HAP-1 (cell line): ENCODE measurements around the gene GDPD5.

ENCODE experiments used
- DNase-seq, 2 experiments: peaks; one replicate each; pipeline ENCODE4 v3.0.0-alpha.2; 2016 to 2020; ENCODE audit warnings: low spot score in 2 of 2
- H3K27me3 ChIP-seq: fragments of 250-450 bp; sonication (Bioruptor Pico); 2 replicates; pipeline ENCODE4 v1.5.1; 2020; ENCODE audit warnings: low read depth, mild to moderate bottlenecking, moderate library complexity
- H3K36me3 ChIP-seq: fragments of 250-450 bp; sonication (Bioruptor Pico); replicated peaks from 2 replicates; pipeline ENCODE4 v1.5.1; 2020; ENCODE audit warnings: mild to moderate bottlenecking
- H3K4me1 ChIP-seq: fragments of 250-450 bp; sonication (Bioruptor Pico); 2 replicates; pipeline ENCODE4 v1.5.1; 2020; ENCODE audit warnings: mild to moderate bottlenecking
- H3K4me3 ChIP-seq: fragments of 250-450 bp; sonication (Bioruptor Pico); 2 replicates; pipeline ENCODE4 v1.5.1; 2020; ENCODE audit warnings: mild to moderate bottlenecking, moderate library complexity
- H3K9me3 ChIP-seq: fragments of 250-450 bp; sonication (Bioruptor Pico); 2 replicates; pipeline ENCODE4 v1.5.1; 2020; ENCODE audit warnings: mild to moderate bottlenecking, moderate library complexity
- in situ Hi-C: fragments of 300-500 bp; cut with MboI; formaldehyde crosslinking; loops from 3 replicates; pipeline ENCODE4 v1.14.3; 2020; ENCODE audit warnings: low sequenced_read_pairs, inconsistent platforms, mixed read lengths

Gene GDPD5

DNA sequence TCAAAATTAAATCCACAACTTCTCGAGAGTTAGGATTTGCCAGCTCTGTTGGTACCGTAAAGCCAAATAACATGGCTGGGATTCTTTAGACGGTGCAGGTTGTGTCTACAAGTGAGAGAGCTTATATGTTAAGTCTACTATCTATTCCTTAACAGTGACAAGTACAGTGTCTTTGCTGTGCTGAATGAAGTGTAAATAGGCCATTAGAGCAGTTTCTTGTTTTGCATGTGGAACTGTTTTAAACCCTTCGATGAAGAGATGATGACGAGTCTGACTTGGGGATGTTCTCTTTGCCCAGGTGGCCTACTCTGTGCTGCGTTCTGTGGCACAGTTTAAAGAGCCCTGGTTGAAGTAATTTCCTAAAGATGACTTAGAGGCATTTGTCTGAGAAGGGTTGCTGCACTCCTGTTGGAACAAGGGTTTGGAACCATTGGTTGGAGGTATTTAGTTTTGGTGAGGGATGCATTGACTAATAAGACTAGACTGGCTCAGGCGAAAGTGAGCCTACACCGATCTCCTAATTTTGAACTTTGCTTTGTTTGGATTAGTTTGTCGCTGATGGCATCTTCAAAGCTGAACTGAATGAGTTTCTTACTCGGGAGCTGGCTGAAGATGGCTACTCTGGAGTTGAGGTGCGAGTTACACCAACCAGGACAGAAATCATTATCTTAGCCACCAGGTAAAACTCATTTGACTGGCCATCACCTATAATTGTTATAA is 125.4 kb downstream of the GDPD5 start:
- in situ Hi-C loops, result no loop called here
- H3K4me3 ChIP-seq, result peak overlapping the region; percentile 99
- H3K4me1 ChIP-seq, result peaks cover 11% of the 10 kb centered on the region
- peak in 1 of 2 experiments; percentile 23 for DNase-seq
- peaks cover 59% of the 10 kb centered on the region for H3K36me3 ChIP-seq
- H3K9me3 ChIP-seq, result no peaks in the 10 kb centered on the region
- H3K27me3 ChIP-seq, result no peaks in the 10 kb centered on the region

DNA sequence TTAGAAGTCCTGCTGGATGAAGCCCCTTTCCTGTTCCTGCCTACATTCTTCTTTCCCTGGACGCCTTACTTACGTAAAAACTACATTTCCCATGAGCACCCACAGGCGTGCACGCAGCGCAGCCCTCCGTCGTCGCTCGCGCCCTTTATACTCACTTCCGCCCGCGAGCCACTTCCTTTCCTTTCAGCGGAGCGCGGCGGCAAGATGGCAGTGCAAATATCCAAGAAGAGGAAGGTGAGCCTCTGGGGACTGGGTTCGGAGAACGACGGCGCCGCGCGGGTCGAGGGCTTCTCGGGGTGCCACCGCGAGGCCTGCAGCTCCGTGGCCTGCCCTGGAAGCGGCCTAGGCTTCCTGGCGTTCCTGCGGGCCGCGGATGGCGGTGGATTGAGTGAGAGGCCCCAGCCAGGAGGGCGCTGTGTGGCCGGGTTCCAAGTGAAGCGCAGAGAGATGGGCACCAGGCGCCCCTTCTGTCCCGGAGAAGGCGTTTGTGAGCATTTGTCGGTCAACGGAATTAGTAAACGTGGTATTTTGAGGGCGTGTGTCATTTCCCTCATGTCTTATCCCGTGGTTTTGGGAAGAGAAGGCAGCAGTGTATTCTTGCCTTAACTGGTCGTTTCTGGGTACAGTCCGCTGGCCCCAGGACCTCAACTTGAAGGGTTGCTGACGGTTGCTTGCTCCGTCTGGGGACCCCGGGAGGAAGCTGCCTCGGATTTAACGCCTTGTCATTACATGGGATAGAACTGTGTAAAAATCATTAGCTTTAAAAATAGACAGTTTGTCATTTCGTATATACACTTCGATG is 126.2 kb downstream of the GDPD5 start, which contains the start of gene RPS3:
TSS of gene RPS3 (plus strand) at position 175 of the 802 bp plus-strand sequence. CDS start at position 205, 30 bp downstream.
- in situ Hi-C loops, result no loop called here
- Histone ChIP-seq H3K36me3 (peaks cover 51% of the 10 kb centered on the region), H3K4me1 (peaks cover 11% of the 10 kb centered on the region), H3K4me3 (peak within 1 kb of the TSS; percentile 99), H3K27me3 (no peaks in the 10 kb centered on the region), H3K9me3 (no peaks in the 10 kb centered on the region)
- peak; percentile 89 to 92 for DNase-seq

DNA sequence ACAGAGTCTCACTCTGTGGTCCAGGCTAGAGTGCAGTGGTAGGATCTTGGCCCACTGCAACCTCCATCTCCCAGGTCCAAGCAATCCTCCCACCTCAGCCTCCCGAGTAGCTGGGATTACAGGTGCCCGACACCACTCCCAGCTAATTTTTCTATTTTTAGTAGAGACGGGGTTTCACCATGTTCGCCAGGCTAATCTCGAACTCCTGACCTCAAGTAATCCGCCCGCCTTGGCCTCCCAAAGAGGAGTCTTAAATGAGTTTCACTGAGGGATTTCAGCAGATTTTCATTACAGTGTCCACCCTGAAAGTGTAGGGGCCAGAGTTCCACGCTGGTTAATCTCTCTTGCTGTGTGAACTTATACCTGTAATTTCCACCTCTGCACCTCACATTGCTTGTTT is 126.8 kb downstream of the GDPD5 start:
- peaks cover 45% of the 10 kb centered on the region for H3K36me3 ChIP-seq
- H3K27me3 ChIP-seq, result no peaks in the 10 kb centered on the region
- in situ Hi-C loops, result no loop called here
- peak overlapping the region; percentile 99 for H3K4me3 ChIP-seq
- DNase-seq, result no peak
- peaks cover 11% of the 10 kb centered on the region for H3K4me1 ChIP-seq
- no peaks in the 10 kb centered on the region for H3K9me3 ChIP-seq

DNA sequence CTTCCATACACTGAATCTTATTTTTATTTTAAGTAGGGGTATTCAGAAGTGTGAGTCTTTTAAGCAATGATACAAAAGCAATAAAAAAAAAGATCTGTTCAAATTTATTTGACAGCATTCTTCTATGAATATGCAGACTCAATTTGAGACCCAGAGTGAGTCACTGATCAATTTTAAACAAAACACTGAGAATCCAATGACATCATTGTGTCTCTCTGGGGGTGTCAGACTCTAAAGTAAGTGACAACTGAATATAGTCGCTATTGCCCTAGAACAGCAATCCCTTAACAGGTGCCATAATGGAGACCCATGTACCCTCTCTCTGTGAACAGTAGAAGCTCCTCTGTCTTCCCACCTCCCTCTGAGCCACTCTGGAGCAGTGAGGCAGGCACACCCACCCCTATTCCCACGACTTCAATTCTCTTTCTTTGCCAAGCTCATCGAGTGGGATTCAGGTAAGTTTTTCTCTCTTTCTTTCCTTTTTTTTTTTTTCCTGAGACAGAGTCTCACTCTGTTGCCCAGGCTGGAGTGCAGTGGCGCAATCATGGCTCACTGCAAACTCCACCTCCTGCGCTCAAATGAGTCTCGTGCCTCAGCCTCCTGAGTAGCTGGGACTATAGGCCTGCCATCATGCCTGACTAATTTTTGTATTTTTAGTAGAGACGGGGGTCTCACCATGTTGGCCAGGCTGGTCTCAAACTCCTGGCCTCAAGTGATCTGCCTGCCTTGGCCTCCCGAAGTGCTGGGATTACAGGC is 131.5 kb downstream of the GDPD5 start:
- in situ Hi-C loops, result no loop called here
- peaks cover 2% of the 10 kb centered on the region for H3K4me1 ChIP-seq
- DNase-seq, result no peak
- no peak overlapping the region for H3K4me3 ChIP-seq
- no peaks in the 10 kb centered on the region for H3K27me3 ChIP-seq
- H3K36me3 ChIP-seq, result no peaks in the 10 kb centered on the region
- H3K9me3 ChIP-seq, result no peaks in the 10 kb centered on the region

DNA sequence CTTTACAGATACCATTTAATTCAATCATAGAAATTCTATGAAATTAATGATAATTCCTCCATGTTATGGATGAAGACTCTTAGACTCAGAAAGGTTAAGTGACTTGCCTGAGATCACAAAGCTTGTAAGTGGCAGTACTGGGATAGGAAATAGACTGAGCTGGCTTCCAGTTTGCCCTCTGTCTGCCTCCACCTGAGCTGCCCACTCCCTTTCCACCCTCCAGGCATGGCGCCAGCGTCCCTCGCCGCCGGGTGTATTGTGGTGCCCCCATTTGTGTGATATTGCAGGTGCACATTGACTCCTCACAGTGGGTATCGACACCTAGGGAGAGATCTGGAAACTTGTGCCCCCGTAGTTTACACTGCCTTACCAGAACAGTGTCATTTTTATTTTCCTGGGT is 135.8 kb downstream of the GDPD5 start:
- H3K9me3 ChIP-seq, result no peaks in the 10 kb centered on the region
- H3K4me1 ChIP-seq, result peaks cover 5% of the 10 kb centered on the region
- no peaks in the 10 kb centered on the region for H3K27me3 ChIP-seq
- H3K36me3 ChIP-seq, result no peaks in the 10 kb centered on the region
- no peak for DNase-seq
- in situ Hi-C loops, result no loop called here
- no peak overlapping the region for H3K4me3 ChIP-seq

DNA sequence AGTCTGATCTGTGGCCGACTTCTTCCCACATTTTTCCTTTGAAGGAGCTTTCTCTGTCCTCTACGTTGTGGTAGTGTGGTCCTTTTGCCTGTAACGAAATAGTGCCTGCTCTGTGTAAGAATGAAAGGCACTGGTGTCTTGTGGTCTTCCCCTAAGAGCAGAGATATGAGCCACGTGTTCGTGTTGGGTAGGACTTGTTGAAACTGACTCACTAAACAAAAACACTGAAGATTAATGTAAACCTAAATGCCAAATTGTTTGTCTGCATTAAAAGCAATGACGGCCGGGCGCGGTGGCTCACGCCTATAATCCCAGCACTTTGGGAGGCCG is 136.5 kb downstream of the GDPD5 start:
- peaks cover 5% of the 10 kb centered on the region for H3K4me1 ChIP-seq
- in situ Hi-C loops, result no loop called here
- no peaks in the 10 kb centered on the region for H3K27me3 ChIP-seq
- no peak overlapping the region for H3K4me3 ChIP-seq
- no peaks in the 10 kb centered on the region for H3K36me3 ChIP-seq
- H3K9me3 ChIP-seq, result no peaks in the 10 kb centered on the region
- DNase-seq, result no peak

DNA sequence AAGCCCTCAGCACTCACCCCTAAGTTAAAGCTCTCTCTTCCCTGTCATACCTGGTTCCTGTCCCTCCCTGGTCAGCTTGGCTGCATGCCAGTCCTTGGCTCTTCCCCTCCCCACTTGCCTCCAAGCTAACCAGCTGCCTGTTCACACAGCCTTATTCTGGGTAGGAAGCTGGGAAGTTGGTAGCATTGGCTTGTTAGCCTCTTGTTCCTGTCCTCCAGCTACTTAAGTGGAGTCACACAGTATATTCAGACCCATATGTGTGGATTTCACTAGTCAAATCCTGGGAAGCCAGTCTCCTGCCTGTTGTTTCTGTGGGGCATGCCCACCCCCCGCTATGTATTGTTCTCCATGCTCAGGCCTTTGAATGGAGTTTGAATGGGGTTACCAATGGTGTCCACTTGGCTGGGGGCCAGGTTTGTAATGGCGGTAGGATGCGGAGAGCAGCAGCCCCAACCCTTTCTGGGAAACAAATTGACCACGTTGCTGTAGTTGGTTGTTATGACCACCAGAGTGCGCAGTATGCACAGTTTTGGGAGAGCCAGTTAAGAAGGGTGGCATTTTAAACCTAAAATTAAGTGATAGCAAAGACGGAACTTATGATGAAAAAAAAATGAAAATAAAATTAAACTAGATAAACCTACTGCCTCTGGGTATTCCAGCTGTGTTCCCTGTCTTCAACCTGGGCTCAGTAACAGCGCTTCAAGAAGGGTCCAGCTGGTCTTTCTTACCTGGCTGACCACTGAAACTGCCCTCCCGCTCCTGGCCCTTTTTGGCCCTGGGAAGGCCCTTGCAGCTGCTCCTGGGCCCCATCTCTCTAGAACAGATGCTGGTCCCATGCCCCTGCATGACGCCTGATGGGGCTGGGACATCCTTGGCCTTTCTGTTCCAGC is 137.1 kb downstream of the GDPD5 start:
- in situ Hi-C loops, result no loop called here
- peak; percentile 78 to 88 for DNase-seq
- H3K36me3 ChIP-seq, result no peaks in the 10 kb centered on the region
- peaks cover 5% of the 10 kb centered on the region for H3K4me1 ChIP-seq
- H3K9me3 ChIP-seq, result no peaks in the 10 kb centered on the region
- H3K27me3 ChIP-seq, result no peaks in the 10 kb centered on the region
- no peak overlapping the region for H3K4me3 ChIP-seq

DNA sequence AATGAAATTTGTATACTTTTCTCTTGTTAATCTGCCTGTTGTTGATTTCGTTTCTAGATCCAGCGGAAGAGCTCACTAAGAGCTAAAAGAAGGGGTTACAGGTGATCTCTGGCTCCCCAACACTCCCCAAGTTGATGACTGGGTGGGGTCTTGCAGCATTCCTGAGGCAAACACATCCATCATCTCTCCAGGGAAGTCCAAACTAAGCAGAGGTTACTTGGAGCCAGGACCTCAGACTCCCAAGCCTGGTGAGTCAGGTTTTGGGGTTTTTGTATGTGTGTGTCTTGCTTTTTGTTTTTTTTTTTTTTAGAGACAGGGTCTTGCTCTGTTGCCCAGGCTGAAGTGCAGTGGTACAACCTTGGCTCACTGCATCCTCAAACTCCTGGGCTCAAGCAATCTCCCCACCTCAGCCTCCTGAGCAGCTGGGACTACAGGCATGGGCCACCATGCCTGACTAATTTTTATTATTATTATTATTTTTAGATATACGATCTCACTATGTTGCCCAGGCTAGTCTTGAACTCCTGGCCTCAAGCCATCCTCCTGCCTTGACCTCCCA is 137.9 kb downstream of the GDPD5 start:
- no peaks in the 10 kb centered on the region for H3K36me3 ChIP-seq
- in situ Hi-C loops, result no loop called here
- DNase-seq, result no peak
- H3K4me3 ChIP-seq, result no peak overlapping the region
- no peaks in the 10 kb centered on the region for H3K9me3 ChIP-seq
- H3K27me3 ChIP-seq, result no peaks in the 10 kb centered on the region
- H3K4me1 ChIP-seq, result peaks cover 5% of the 10 kb centered on the region

DNA sequence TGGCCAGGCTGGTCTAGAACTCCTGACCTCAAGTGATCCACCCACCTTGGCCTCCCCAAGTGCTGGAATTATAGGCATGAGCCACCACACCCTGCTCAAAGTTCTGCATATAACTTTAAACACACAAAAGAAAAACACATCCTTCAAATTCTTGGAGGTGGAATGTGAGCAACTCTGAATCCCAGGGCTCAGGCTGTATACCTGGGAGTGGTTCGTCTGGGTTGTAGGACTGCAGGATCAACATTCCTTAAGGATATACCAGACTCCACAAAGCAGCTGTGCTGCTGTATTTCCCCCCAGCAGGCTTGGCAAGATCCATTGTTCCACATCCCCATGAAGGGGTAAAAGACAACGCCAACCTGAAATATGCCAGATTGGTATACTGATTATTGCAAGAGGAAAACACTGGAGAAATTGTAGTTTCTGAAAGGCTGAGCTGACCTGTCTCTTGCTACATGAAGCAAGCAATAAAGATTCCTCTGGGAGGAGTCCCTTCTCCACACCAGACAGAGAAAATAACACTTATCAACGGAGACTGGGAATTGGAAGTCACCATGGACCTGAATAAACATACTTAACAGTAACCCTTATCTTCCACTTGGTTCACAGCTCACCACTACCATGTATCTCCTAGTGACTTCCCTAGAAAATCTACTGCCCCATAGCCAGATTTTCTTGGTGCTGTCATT is 138.7 kb downstream of the GDPD5 start:
- in situ Hi-C loops, result no loop called here
- DNase-seq, result no peak
- no peaks in the 10 kb centered on the region for H3K36me3 ChIP-seq
- H3K4me3 ChIP-seq, result no peak overlapping the region
- H3K9me3 ChIP-seq, result no peaks in the 10 kb centered on the region
- H3K27me3 ChIP-seq, result no peaks in the 10 kb centered on the region
- peaks cover 5% of the 10 kb centered on the region for H3K4me1 ChIP-seq
